Sigmoid colon (tissue), 4 donors: ENCODE data around the gene TRIP10.

Experiments used
- CTCF ChIP-seq, 4 experiments: fragments of 450-650 bp in 3 of 4; fragments of 200-600 bp in 1 of 4; IDR thresholded peaks; one replicate each; pipeline ENCODE4 v1.5.1; 2016 to 2019; ENCODE audit warnings: antibody characterized with exemption in 4 of 4, mild to moderate bottlenecking in 3 of 4, moderate library complexity in 2 of 4
- EP300 ChIP-seq, 4 donors: sonication (generic); formaldehyde crosslinking; IDR thresholded peaks; one replicate each; pipeline ENCODE4 v1.6.1; 2017; ENCODE audit warnings: antibody characterized with exemption in 4 of 4
- POLR2A ChIP-seq, 2 donors: fragments of 450-650 bp; IDR thresholded peaks; one replicate each; pipeline ENCODE4 v1.6.1; 2016; ENCODE audit warnings: antibody characterized with exemption in 2 of 2, mild to moderate bottlenecking in 2 of 2, moderate library complexity in 2 of 2
- POLR2AphosphoS5 ChIP-seq, 4 donors: sonication (generic); formaldehyde crosslinking; IDR thresholded peaks; one replicate each; pipeline ENCODE4 v1.6.1; 2017; ENCODE audit warnings: antibody characterized with exemption in 4 of 4

GRCh38 chr19:6739883-6740588, 556 bp downstream of the TRIP10 start:
- no peak for TF ChIP-seq CTCF (IDR thresholded peaks at IDR 0.05)
- no peak for TF ChIP-seq EP300 (IDR thresholded peaks at IDR 0.05)
- no peak for TF ChIP-seq POLR2A (IDR thresholded peaks at IDR 0.05)
- TF ChIP-seq POLR2AphosphoS5 (IDR thresholded peaks at IDR 0.05), result no peak
